PC-3 (cell line): Measurements from ENCODE around the gene CDH4.

Experiments
- CTCF ChIP-seq: fragments of 300-600 bp; sonication (generic); conservative IDR thresholded peaks from 2 replicates; pipeline ENCODE4 v1.5.1; 2017; ENCODE audit warnings: antibody characterized with exemption, low read depth, mild to moderate bottlenecking, low read length
- EZH2 ChIP-seq: fragments of 300-600 bp; sonication (generic); IDR thresholded peaks from one replicate; pipeline ENCODE4 v1.6.1; 2017; ENCODE audit warnings: antibody characterized with exemption, mild to moderate bottlenecking, low read length; ENCODE audit not compliant: unreplicated experiment
- EZH2phosphoT487 ChIP-seq: fragments of 300-600 bp; sonication (generic); IDR thresholded peaks from 2 replicates; pipeline ENCODE4 v1.6.1; 2018; ENCODE audit warnings: mild to moderate bottlenecking, antibody characterized with exemption, low read length, borderline replicate concordance

- no peak for TF ChIP-seq CTCF
- no peak for TF ChIP-seq EZH2
- no peak for TF ChIP-seq EZH2phosphoT487
These were observed 418.2 kb downstream of the CDH4 start for GRCh38 chr20:61670274-61670673.
